Stimulated activated naive CD4-positive, alpha-beta T cell treated with Interleukin-2 at 50 U/mL for 16 hours (primary cell): ENCODE measurements around the gene ASPG.
A peak's percentile ranks its signal among the peaks of the same experiment; 100 is the strongest.

ENCODE experiments used
- DNase-seq: peaks from one replicate; lab custom pipeline; 2025; lab: John Stamatoyannopoulos, UW

Gene ASPG

GRCh38 chr14:104093366-104094055, 8.0 kb downstream of the ASPG start:
- no peak for DNase-seq

- no peak for DNase-seq
Observed at GRCh38 chr14:104094056-104094708, 8.7 kb downstream of the ASPG start.

GRCh38 chr14:104094709-104095425, 9.4 kb downstream of the ASPG start:
- DNase-seq: peak; percentile 51

GRCh38 chr14:104095426-104096310, 10.2 kb downstream of the ASPG start:
- DNase-seq: no peak

- DNase-seq: no peak
Observed at GRCh38 chr14:104096318-104096717, 10.8 kb downstream of the ASPG start.

- DNase-seq: no peak
Observed at GRCh38 chr14:104096751-104097700, 11.5 kb downstream of the ASPG start.

GRCh38 chr14:104098272-104099095, 13.0 kb downstream of the ASPG start:
- no peak for DNase-seq

- no peak for DNase-seq
Observed at GRCh38 chr14:104099096-104100041, 13.9 kb downstream of the ASPG start.

GRCh38 chr14:104100171-104101085, 14.9 kb downstream of the ASPG start:
- DNase-seq: no peak

GRCh38 chr14:104101086-104101621, 15.7 kb downstream of the ASPG start:
- no peak for DNase-seq

- no peak for DNase-seq
Observed at GRCh38 chr14:104101651-104102281, 16.3 kb downstream of the ASPG start.

GRCh38 chr14:104102282-104102914, 16.9 kb downstream of the ASPG start:
- DNase-seq: no peak

- no peak for DNase-seq
Observed at GRCh38 chr14:104103061-104103445, 17.6 kb downstream of the ASPG start.

- no peak for DNase-seq
Observed at GRCh38 chr14:104103446-104104075, 18.1 kb downstream of the ASPG start.

- DNase-seq: no peak
Observed at GRCh38 chr14:104104076-104104901, 18.8 kb downstream of the ASPG start.
